Heart left ventricle (tissue), 16 donors: Measurements from ENCODE around the gene KIFC1. TPM values are rescaled to one million over a fixed set of nuclear protein-coding genes. Genes with fewer than 3 reads are reported as not detected.

Experiments used
- ATAC-seq, 4 donors: fragments of 200-7000 bp; cut with Tn5 transposase; one replicate each; pipeline ENCODE4 v1.9.1; 2020 to 2022; ENCODE audit warnings: moderate library complexity in 4 of 4, mild to moderate bottlenecking in 3 of 4, moderate number of reproducible peaks in 1 of 4
- DNase-seq, 5 donors: peaks; one replicate each; pipeline ENCODE4 v3.0.0-alpha.2; 2020
- H3K27ac ChIP-seq, 12 donors: fragments of 200-600 bp; sonication (generic) in 4 of 12; one replicate each; pipeline versions ENCODE4 v1.5.0 to v1.8.0; 2016 to 2022; ENCODE audit warnings: mild to moderate bottlenecking in 2 of 12
- H3K27me3 ChIP-seq, 9 donors: fragments of 200-600 bp; sonication (generic) in 2 of 9; one replicate each; pipeline versions ENCODE4 v1.5.1 to v1.8.0; 2016 to 2022; ENCODE audit warnings: mild to moderate bottlenecking in 3 of 9
- H3K36me3 ChIP-seq, 9 donors: fragments of 200-600 bp; sonication (generic) in 2 of 9; one replicate each; pipeline versions ENCODE4 v1.5.0 to v1.8.0; 2018 to 2022; ENCODE audit warnings: mild to moderate bottlenecking in 2 of 9
- H3K4me1 ChIP-seq, 12 donors: fragments of 200-600 bp; sonication (generic) in 4 of 12; one replicate each; pipeline versions ENCODE4 v1.5.0 to v1.8.0; 2016 to 2022; ENCODE audit warnings: mild to moderate bottlenecking in 3 of 12
- H3K4me3 ChIP-seq, 12 donors: fragments of 200-600 bp; sonication (generic) in 4 of 12; one replicate each; pipeline versions ENCODE4 v1.5.0 to v1.8.0; 2017 to 2022; ENCODE audit warnings: mild to moderate bottlenecking in 9 of 12, moderate library complexity in 4 of 12
- H3K9me3 ChIP-seq, 12 donors: fragments of 200-600 bp; sonication (generic) in 4 of 12; one replicate each; pipeline versions ENCODE4 v1.5.0 to v1.8.0; 2016 to 2022; ENCODE audit warnings: mild to moderate bottlenecking in 1 of 12
- CTCF ChIP-seq, 12 donors: fragments of 200-600 bp; sonication (generic) in 4 of 12; IDR thresholded peaks; one replicate each; pipeline versions ENCODE4 v1.5.0 to v1.8.0; 2018 to 2022; ENCODE audit warnings: antibody characterized with exemption in 12 of 12, mild to moderate bottlenecking in 5 of 12
- POLR2A ChIP-seq, 2 donors: fragments of 450-650 bp; IDR thresholded peaks; one replicate each; pipeline ENCODE4 v1.6.1; 2017; ENCODE audit warnings: antibody characterized with exemption in 2 of 2, mild to moderate bottlenecking in 2 of 2, moderate library complexity in 2 of 2
- WGBS, 4 donors: extraction: QIAGEN DNeasy Blood & Tissue Kit in 2 of 4; methylation state at CpG; one replicate each; pipeline versions ENCODE4 v1.1.5 to v1.1.7; 2013 to 2018; 5-methylcytosine and 5-hydroxymethylcytosine counted together
- intact Hi-C, 10 donors: fragments of 100-400 bp; cut with DNase I; formaldehyde crosslinking; loops; one replicate each; pipeline versions ENCODE4 v1.11.1 to v1.14.2; 2022
- polyA plus RNA-seq, 2 donors: library from polyadenylated mRNA; stranded (reverse); fragments of 200-250 nt; gene quantifications; one replicate each; pipeline ENCODE4 v1.2.3, GENCODE V29; 2013
- total RNA-seq, 9 donors: library from RNA; depleted of rRNA in 2 of 9; stranded (reverse); fragments of >200 nt in 2 of 9; fragmentation: NEBNext Ultra II Directional in 3 of 9; extraction: Animal tissue kit (Norgen Biotek cat#: 25700) in 3 of 9; gene quantifications; one replicate each; pipeline versions ENCODE4 v1.1.0 to v1.2.4, GENCODE V29; 2016 to 2023
- donor health status: ischemic (EF 13 %, LVEDD 7.1; RV severe dilation, severe dysfunction).
- donor health status: healthy with polysubstance abuse.
- donor health status: DM: no; HTN: yes; CAD: no.
- donor health status: DM: no; HTN: no; CAD: no.
- donor health status: ischemic (EF 25% LVEDD 6.9; RV normal size, moderate dysfunction).
- donor health status: ischemic (EF 25% LVEDD 5.7; RV mildly dilated, moderate dysfunction).
- donor health status: healthy.
- donor health status: DM: yes; HTN: yes; CAD: no.
- donor health status: ischemic (EF 35%, LVEDD 5.7; RV mildly dilated, moderate dysfunction).
- donor health status: nonischemic (EF 11% LVEDD 7.7; RV severe dilation, severe dysfunction).
- donor health status: DM: yes; HTN: yes; CAD: no.
- donor health status: PGD.
- donor health status: ischemic (EF 29% LVEDD 5.4; RV normal size, mild dysfunction).
- donor health status: nonischemic (EF 23%, LVEDD 6.1; RV moderate dilation, normal function).

KIFC1 gene
- total and polyA plus RNA-seq, 11 donors: 0.04 to 7.0 (median 0.69) TPM; not detected in 3

GRCh38 chr6:33425668-33426577 is 34.3 kb downstream of the KIFC1 start:
- Histone ChIP-seq H3K27ac (peak overlapping the region; percentile 82 to 98 (median 94)), H3K27me3 (no peaks in the 10 kb centered on the region), H3K36me3 (no peaks in the 10 kb centered on the region), H3K4me1 (peaks cover 0 to 60% (median 46%) of the 10 kb centered on the region in 12 donors), H3K9me3 (no peaks in the 10 kb centered on the region), H3K4me3 (peak overlapping the region; percentile 40 to 76 (median 68))
- DNase-seq (peak; percentile 90 to 92 (median 90)), ATAC-seq (peak; percentile 73 to 85 (median 82))
- intact Hi-C loops: loop anchor here in 6 of 10 donors (1.0 to 10.0 kb wide), 5 partner anchors 34 to 149 kb away; partner anchors contain the start of gene KIFC1 (in 5 of the 6)
- TF ChIP-seq POLR2A (IDR thresholded peaks at IDR 0.05) (no peak), CTCF (IDR thresholded peaks at IDR 0.05) (peak; percentile 29 to 76 (median 60))
- WGBS, 4 donors: 1 to 4% (median 1%) methylated on average over 23 to 42 of the region's 43 CpGs

- 8 to 13% (median 11%) methylated on average over 12 of the region's 12 CpGs for WGBS, 4 donors
- DNase-seq (no peak), ATAC-seq (no peak)
- intact Hi-C loops: loop anchor here in 6 of 10 donors (1.0 to 10.0 kb wide), 5 partner anchors 35 to 148 kb away; partner anchors contain the start of gene KIFC1 (in 5 of the 6)
- Histone ChIP-seq H3K4me1 (peaks cover 0 to 69% (median 53%) of the 10 kb centered on the region in 12 donors), H3K4me3 (peak overlapping the region; percentile 23 to 76 (median 68)), H3K36me3 (no peaks in the 10 kb centered on the region), H3K9me3 (no peaks in the 10 kb centered on the region), H3K27ac (peak overlapping the region; percentile 82 to 98 (median 94)), H3K27me3 (no peaks in the 10 kb centered on the region)
- TF ChIP-seq CTCF (IDR thresholded peaks at IDR 0.05): no peak
- no peak for TF ChIP-seq POLR2A (IDR thresholded peaks at IDR 0.05)
Observed at GRCh38 chr6:33426590-33427511, 35.2 kb downstream of the KIFC1 start.

- ATAC-seq (peak in 2 of 4 donors; percentile 2 to 5), DNase-seq (peak; percentile 52 to 80 (median 59))
- TF ChIP-seq POLR2A (IDR thresholded peaks at IDR 0.05): no peak
- peak in 1 of 12 donors; percentile 26 for TF ChIP-seq CTCF (IDR thresholded peaks at IDR 0.05)
- Histone ChIP-seq H3K4me3 (peak overlapping the region; percentile 23 to 76 (median 68)), H3K9me3 (no peaks in the 10 kb centered on the region), H3K27me3 (no peaks in the 10 kb centered on the region), H3K4me1 (peaks cover 0 to 70% (median 53%) of the 10 kb centered on the region in 12 donors), H3K27ac (peak overlapping the region in 11 of 12 donors; percentile 62 to 98 (median 82)), H3K36me3 (no peaks in the 10 kb centered on the region)
- WGBS, 4 donors: 0 to 3% (median 1%) methylated on average over 8 to 79 of the region's 79 CpGs
- intact Hi-C loops: loop anchor here in 4 of 10 donors (2.0 to 10.0 kb wide), 4 partner anchors 35 to 147 kb away; partner anchors contain the start of gene KIFC1 (in 2 of the 4)
Observed at GRCh38 chr6:33427585-33428223, 36.1 kb downstream of the KIFC1 start.
